ENCODE results near the gene IPPK. TPM values are rescaled to one million over a fixed set of nuclear protein-coding genes. Genes with fewer than 3 reads are reported as not detected.

IPPK gene
- total RNA-seq, 1 experiment from 2014 or later: 5.4 TPM

- no peak overlapping the region for H3K27ac ChIP-seq (ENCODE audit: low read length)
- no peak for TF ChIP-seq SIN3A (IDR thresholded peaks at IDR 0.05; ENCODE audit: borderline replicate concordance, insufficient read depth, low read depth, low read length)
- TF ChIP-seq CTCF (IDR thresholded peaks at IDR 0.05): peak; percentile 87
- TF ChIP-seq, protein P1, sequence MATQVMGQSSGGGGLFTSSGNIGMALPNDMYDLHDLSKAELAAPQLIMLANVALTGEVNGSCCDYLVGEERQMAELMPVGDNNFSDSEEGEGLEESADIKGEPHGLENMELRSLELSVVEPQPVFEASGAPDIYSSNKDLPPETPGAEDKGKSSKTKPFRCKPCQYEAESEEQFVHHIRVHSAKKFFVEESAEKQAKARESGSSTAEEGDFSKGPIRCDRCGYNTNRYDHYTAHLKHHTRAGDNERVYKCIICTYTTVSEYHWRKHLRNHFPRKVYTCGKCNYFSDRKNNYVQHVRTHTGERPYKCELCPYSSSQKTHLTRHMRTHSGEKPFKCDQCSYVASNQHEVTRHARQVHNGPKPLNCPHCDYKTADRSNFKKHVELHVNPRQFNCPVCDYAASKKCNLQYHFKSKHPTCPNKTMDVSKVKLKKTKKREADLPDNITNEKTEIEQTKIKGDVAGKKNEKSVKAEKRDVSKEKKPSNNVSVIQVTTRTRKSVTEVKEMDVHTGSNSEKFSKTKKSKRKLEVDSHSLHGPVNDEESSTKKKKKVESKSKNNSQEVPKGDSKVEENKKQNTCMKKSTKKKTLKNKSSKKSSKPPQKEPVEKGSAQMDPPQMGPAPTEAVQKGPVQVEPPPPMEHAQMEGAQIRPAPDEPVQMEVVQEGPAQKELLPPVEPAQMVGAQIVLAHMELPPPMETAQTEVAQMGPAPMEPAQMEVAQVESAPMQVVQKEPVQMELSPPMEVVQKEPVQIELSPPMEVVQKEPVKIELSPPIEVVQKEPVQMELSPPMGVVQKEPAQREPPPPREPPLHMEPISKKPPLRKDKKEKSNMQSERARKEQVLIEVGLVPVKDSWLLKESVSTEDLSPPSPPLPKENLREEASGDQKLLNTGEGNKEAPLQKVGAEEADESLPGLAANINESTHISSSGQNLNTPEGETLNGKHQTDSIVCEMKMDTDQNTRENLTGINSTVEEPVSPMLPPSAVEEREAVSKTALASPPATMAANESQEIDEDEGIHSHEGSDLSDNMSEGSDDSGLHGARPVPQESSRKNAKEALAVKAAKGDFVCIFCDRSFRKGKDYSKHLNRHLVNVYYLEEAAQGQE (IDR thresholded peaks at IDR 0.05; ENCODE audit: insufficient read depth in 1 of 2, low read depth in 2 of 2, low read length in 1 of 2): no peak
- TF ChIP-seq POLR2AphosphoS5 (IDR thresholded peaks at IDR 0.05; ENCODE audit: low read depth, low read length): no peak
- TF ChIP-seq TCF7L2 (IDR thresholded peaks at IDR 0.05; ENCODE audit: low read depth, low read length): no peak
- H3K27me3 ChIP-seq (ENCODE audit: control insufficient read depth, insufficient read depth, low read length): no peaks in the 10 kb centered on the region
- peak; percentile 38 for DNase-seq (ENCODE audit: low read depth, low spot score)
- ChIA-PET POLR2A (no interaction called here), CTCF (interaction anchor here (0.7 to 1.4 kb wide), 2 partner anchors 71 to 74 kb away, joined by 4 to 9 read pairs; no protein-coding TSS in a partner anchor)
- intact Hi-C loops (cut with micrococcal nuclease; ENCODE audit: unreplicated experiment): loop anchor here (2.0 kb wide), 1 partner anchor 74 kb away; no protein-coding TSS in a partner anchor
- BruUV-seq (replicated peaks): no TSS peak
- in situ Hi-C loops (cut with HindIII; ENCODE audit: low pct_unique_long_range_greater_than_20kb, low sequenced_read_pairs): no loop called here
- H3K9me3 ChIP-seq (ENCODE audit: control insufficient read depth, insufficient read depth, low read depth, low read length): no peaks in the 10 kb centered on the region
- no peaks in the 10 kb centered on the region for H3K4me1 ChIP-seq (ENCODE audit: control insufficient read depth, insufficient read depth, low read length)
- no peaks in the 10 kb centered on the region for H3K36me3 ChIP-seq (ENCODE audit: control insufficient read depth, insufficient read depth, low read length)
- ATAC-seq: peak; percentile 82
- no peak overlapping the region for H3K4me3 ChIP-seq (ENCODE audit: low read depth in 2 of 2, low read length in 2 of 2)
These were observed 46.6 kb upstream of the IPPK start for GRCh38 chr9:92716557-92716956.

GRCh38 chr9:92715488-92716231 is 45.7 kb upstream of the IPPK start:
- Histone ChIP-seq H3K36me3 (ENCODE audit: control insufficient read depth, insufficient read depth, low read length) (no peaks in the 10 kb centered on the region), H3K4me1 (ENCODE audit: control insufficient read depth, insufficient read depth, low read length) (no peaks in the 10 kb centered on the region), H3K9me3 (ENCODE audit: control insufficient read depth, insufficient read depth, low read depth, low read length) (no peaks in the 10 kb centered on the region), H3K27ac (ENCODE audit: low read length) (no peak overlapping the region), H3K27me3 (ENCODE audit: control insufficient read depth, insufficient read depth, low read length) (no peaks in the 10 kb centered on the region), H3K4me3 (ENCODE audit: low read depth in 2 of 2, low read length in 2 of 2) (no peak overlapping the region)
- no peak for TF ChIP-seq CTCF (IDR thresholded peaks at IDR 0.05)
- intact Hi-C loops (cut with micrococcal nuclease; ENCODE audit: unreplicated experiment) (loop anchor here (2.0 kb wide), 1 partner anchor 75 kb away; no protein-coding TSS in a partner anchor), in situ Hi-C loops (cut with HindIII; ENCODE audit: low pct_unique_long_range_greater_than_20kb, low sequenced_read_pairs) (no loop called here)
- ATAC-seq (no peak), DNase-seq (ENCODE audit: low read depth, low spot score) (no peak)
- ChIA-PET CTCF (no interaction called here), POLR2A (no interaction called here)
- BruUV-seq (replicated peaks): no TSS peak
